Measurements from ENCODE around the gene UBE2Q1.

Gene UBE2Q1

DNA sequence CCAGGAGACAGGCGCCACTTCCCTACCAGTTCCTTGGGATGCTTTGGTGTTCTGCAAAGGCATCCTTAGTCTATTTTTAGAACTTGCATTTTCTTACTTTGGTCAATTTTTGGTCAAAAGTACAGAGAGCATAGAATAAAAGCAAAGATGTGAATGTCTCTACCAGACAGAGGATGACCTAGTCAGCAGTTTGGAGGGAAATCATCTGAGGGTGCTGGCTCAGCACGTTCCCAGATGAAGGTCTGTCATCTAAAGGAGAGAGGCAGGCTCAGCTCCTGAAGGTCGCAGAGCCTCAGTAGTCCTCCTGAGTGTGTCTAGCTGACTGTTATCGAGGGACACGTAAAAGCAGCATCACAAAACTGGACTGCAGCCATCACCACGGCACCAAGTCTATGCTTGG is 24.4 kb upstream of the UBE2Q1 start:
- Histone ChIP-seq H3K4me3 (ENCODE audit: low read depth, low read length) (no peak overlapping the region), H3K36me3 (peaks cover 98% of the 10 kb centered on the region), H3K4me1 (peaks cover 31% of the 10 kb centered on the region), H3K27me3 (no peaks in the 10 kb centered on the region), H3K9me3 (no peaks in the 10 kb centered on the region)
- DNase-seq: no peak
- TF ChIP-seq, protein P1, sequence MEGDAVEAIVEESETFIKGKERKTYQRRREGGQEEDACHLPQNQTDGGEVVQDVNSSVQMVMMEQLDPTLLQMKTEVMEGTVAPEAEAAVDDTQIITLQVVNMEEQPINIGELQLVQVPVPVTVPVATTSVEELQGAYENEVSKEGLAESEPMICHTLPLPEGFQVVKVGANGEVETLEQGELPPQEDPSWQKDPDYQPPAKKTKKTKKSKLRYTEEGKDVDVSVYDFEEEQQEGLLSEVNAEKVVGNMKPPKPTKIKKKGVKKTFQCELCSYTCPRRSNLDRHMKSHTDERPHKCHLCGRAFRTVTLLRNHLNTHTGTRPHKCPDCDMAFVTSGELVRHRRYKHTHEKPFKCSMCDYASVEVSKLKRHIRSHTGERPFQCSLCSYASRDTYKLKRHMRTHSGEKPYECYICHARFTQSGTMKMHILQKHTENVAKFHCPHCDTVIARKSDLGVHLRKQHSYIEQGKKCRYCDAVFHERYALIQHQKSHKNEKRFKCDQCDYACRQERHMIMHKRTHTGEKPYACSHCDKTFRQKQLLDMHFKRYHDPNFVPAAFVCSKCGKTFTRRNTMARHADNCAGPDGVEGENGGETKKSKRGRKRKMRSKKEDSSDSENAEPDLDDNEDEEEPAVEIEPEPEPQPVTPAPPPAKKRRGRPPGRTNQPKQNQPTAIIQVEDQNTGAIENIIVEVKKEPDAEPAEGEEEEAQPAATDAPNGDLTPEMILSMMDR (IDR thresholded peaks at IDR 0.05; ENCODE audit: low read depth, low read length): no peak

DNA sequence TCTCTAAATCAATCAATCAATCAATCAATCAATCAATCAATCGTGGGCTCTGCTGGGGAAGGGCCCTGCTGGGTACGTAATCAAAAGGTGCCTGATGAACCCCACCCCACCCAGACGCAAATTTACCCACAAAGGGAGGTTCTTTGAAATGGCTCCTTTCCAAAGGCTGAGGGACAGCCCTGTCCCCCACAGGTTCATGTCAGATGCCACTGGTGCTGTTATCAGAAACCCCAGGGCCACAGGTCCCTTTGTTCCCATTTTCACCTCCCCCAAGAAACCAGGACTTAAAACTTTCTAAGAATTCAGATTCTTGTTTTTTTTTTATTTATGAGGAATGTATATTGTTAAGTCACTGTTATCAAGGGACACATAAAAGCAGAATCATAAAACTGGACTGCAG is 23.3 kb upstream of the UBE2Q1 start:
- H3K27me3 ChIP-seq: no peaks in the 10 kb centered on the region
- TF ChIP-seq, protein P1 (IDR thresholded peaks at IDR 0.05; ENCODE audit: low read depth, low read length): no peak
- peaks cover 98% of the 10 kb centered on the region for H3K36me3 ChIP-seq
- no peaks in the 10 kb centered on the region for H3K9me3 ChIP-seq
- DNase-seq: no peak
- peaks cover 31% of the 10 kb centered on the region for H3K4me1 ChIP-seq
- no peak overlapping the region for H3K4me3 ChIP-seq (ENCODE audit: low read depth, low read length)

DNA sequence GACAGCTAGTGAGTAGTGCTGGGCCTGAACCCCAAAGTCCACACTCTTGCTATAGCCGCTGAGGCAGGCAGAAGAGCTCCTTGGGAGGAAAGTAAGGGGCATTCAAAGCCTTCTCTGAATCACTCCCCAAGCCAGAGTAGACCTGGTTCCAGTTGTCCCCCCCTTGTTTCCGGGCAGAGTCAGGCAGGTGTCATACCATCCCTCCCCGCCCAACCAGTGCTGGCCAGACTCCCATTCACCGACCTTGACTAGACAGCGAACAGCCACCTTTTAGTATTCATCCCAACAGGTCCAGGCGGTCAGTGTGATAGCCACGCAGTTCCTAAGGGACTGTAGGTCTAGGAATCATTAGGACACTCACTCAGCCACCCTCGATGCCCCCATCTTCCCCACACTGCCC is 20.9 kb upstream of the UBE2Q1 start:
- TF ChIP-seq, protein P1 (IDR thresholded peaks at IDR 0.05; ENCODE audit: low read depth, low read length): no peak
- no peaks in the 10 kb centered on the region for H3K9me3 ChIP-seq
- no peaks in the 10 kb centered on the region for H3K27me3 ChIP-seq
- no peak for DNase-seq
- no peak overlapping the region for H3K4me3 ChIP-seq (ENCODE audit: low read depth, low read length)
- H3K4me1 ChIP-seq: peaks cover 15% of the 10 kb centered on the region
- H3K36me3 ChIP-seq: peaks cover 91% of the 10 kb centered on the region

DNA sequence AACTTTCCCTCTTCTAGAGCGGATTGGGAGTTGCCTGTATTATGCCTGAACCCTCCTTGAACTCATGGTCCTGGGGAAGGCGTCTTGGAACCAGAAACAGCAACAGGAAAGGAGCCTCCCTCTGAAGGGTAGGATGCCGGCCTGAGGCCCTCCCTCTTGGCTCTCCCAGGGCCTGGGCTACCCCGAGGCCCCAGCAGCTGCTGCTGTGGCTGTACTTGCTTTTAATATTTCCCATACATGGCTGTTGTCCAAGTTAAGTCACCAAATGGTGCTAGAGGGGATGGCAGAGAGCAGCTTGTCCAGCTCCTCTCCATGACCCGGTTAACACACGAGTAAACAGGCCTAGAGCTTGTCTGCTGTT is 19.6 kb upstream of the UBE2Q1 start:
- DNase-seq: no peak
- H3K4me1 ChIP-seq: peaks cover 6% of the 10 kb centered on the region
- H3K9me3 ChIP-seq: no peaks in the 10 kb centered on the region
- H3K36me3 ChIP-seq: peaks cover 90% of the 10 kb centered on the region
- no peaks in the 10 kb centered on the region for H3K27me3 ChIP-seq
- TF ChIP-seq, protein P1 (IDR thresholded peaks at IDR 0.05; ENCODE audit: low read depth, low read length): no peak
- H3K4me3 ChIP-seq (ENCODE audit: low read depth, low read length): no peak overlapping the region

DNA sequence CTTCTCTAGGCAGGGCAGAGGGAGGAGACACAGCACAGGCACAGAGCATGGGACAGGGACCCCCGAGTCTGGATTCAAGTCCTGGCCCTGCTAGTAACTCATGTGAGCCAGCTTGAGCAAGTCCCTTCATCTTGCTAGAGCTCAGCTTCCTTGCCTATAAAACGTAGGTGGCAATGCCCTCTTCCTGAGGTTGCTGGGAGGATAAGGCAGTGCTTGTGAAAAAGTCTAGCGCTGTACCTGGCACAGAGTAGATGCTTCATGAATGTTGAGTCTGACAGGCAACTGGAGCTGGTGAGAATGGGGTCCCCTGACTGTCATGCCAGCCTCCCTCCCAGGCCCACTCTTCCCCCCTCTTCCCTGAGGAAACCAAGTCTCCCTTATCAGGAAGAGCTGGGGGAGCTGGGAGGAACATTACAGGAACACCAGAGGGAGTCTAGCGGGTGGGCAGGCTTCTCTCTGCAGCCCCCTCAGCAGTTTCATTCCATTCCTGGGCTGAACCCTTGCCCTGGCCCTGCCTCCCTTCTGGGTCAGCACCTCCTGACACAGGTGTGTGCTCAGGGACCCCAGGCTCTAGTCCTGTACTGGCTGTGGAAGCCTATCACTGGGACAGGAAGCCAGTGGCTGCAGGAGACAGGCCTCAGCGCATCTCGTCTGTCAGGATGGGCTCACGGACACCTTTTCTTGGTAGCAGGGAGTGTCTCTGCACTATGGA is 19.0 kb upstream of the UBE2Q1 start:
- H3K9me3 ChIP-seq: no peaks in the 10 kb centered on the region
- TF ChIP-seq, protein P1 (IDR thresholded peaks at IDR 0.05; ENCODE audit: low read depth, low read length): no peak
- H3K36me3 ChIP-seq: peaks cover 90% of the 10 kb centered on the region
- no peaks in the 10 kb centered on the region for H3K27me3 ChIP-seq
- no peak for DNase-seq
- H3K4me3 ChIP-seq (ENCODE audit: low read depth, low read length): no peak overlapping the region
- peaks cover 6% of the 10 kb centered on the region for H3K4me1 ChIP-seq

DNA sequence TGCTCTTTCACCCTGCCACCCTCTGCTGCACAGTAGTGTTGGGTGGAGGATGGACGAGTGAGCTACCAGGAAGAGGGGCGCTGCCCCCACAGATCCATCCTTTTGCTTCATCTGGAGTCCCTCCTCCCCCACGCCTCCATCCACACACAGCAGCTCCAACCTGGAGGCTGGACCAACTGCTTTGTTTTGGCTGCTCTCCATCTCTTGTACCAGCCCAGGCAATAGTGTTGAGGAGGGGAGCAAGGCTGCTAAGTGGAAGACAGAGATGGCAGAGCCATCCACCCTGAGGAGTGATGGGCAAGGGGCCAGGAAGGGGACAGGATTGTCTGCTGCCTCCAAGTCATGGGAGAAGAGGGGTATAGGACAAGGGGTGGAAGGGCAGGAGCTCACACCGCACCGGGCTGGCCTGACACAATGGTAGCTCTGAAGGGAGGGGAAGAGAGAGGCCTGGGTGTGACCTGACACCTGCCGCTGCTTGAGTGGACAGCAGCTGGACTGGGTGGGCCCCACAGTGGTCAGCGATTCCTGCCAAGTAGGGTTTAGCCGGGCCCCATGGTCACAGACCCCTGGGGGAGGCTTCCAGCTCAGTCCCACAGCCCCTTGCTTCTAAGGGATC is 17.6 kb upstream of the UBE2Q1 start:
- TF ChIP-seq, protein P1 (IDR thresholded peaks at IDR 0.05; ENCODE audit: low read depth, low read length): no peak
- H3K4me3 ChIP-seq (ENCODE audit: low read depth, low read length): no peak overlapping the region
- peaks cover 88% of the 10 kb centered on the region for H3K36me3 ChIP-seq
- H3K9me3 ChIP-seq: no peaks in the 10 kb centered on the region
- no peaks in the 10 kb centered on the region for H3K27me3 ChIP-seq
- DNase-seq: no peak
- H3K4me1 ChIP-seq: peaks cover 6% of the 10 kb centered on the region
